Hematopoietic multipotent progenitor cell treated with erythropoietin and hydrocortisone succinate and interleukin-3 and kit ligand, for 8 days (in vitro differentiated cells): ENCODE results near the gene PRR5.
"Not testable (repeated sequence)": the region's sequence is repeated elsewhere in the genome, so short reads cannot be mapped to it uniquely, and the experiment has no call there.

ENCODE experiments used
- DNase-seq: peaks from one replicate; pipeline ENCODE4 v3.0.0-alpha.2; 2015

PRR5 gene

GRCh38 chr22:44701824-44702478 is at the start of gene PRR5:
TSS of gene PRR5 (plus strand) at chr22:44702204. CDS start at chr22:44702475, 271 bp downstream.
- DNase-seq = peak; percentile 80

GRCh38 chr22:44652866-44653265 is 49.1 kb upstream of the PRR5 start:
- not testable (repeated sequence) for DNase-seq

GRCh38 chr22:44658311-44658953 is 43.6 kb upstream of the PRR5 start:
- DNase-seq = no peak

- no peak for DNase-seq
These were observed 42.9 kb upstream of the PRR5 start for GRCh38 chr22:44659140-44659539.

GRCh38 chr22:44660051-44660830 is 41.8 kb upstream of the PRR5 start:
- DNase-seq = no peak

GRCh38 chr22:44661070-44661469 is 40.9 kb upstream of the PRR5 start:
- no peak for DNase-seq

GRCh38 chr22:44661659-44662569 is 40.1 kb upstream of the PRR5 start:
- DNase-seq = no peak

GRCh38 chr22:44663256-44663999 is 38.6 kb upstream of the PRR5 start:
- DNase-seq = no peak

GRCh38 chr22:44664149-44664548 is 37.9 kb upstream of the PRR5 start:
- peak; percentile 21 for DNase-seq

- no peak for DNase-seq
These were observed 36.9 kb upstream of the PRR5 start for GRCh38 chr22:44665115-44665514.

GRCh38 chr22:44666207-44666585 is 35.8 kb upstream of the PRR5 start:
- DNase-seq = no peak

- DNase-seq = no peak
These were observed 34.7 kb upstream of the PRR5 start for GRCh38 chr22:44667276-44667675.

- no peak for DNase-seq
These were observed 34.2 kb upstream of the PRR5 start for GRCh38 chr22:44667829-44668189.

GRCh38 chr22:44668190-44668885 is 33.7 kb upstream of the PRR5 start:
- DNase-seq = no peak

GRCh38 chr22:44668886-44669521 is 33.0 kb upstream of the PRR5 start:
- no peak for DNase-seq

- DNase-seq = no peak
These were observed 32.4 kb upstream of the PRR5 start for GRCh38 chr22:44669561-44669976.

- no peak for DNase-seq
These were observed 31.6 kb upstream of the PRR5 start for GRCh38 chr22:44670220-44670988.

- DNase-seq = peak; percentile 60
These were observed 30.3 kb upstream of the PRR5 start for GRCh38 chr22:44671742-44672141.

GRCh38 chr22:44672632-44673031 is 29.4 kb upstream of the PRR5 start:
- no peak for DNase-seq

- DNase-seq = no peak
These were observed 28.6 kb upstream of the PRR5 start for GRCh38 chr22:44673406-44673805.
